GM12872 (cell line): ENCODE data around the gene HOXC10.

Experiments used
- CTCF ChIP-seq: IDR thresholded peaks from 3 replicates; pipeline ENCODE4 v1.5.1; 2011; ENCODE audit warnings: low read depth, mild to moderate bottlenecking, low read length, moderate library complexity; ENCODE audit not compliant: insufficient read depth

HOXC10 gene

GRCh38 chr12:53997204-53998109 is 12.5 kb downstream of the HOXC10 start:
- TF ChIP-seq CTCF = no peak

GRCh38 chr12:53998110-53998899 is 13.4 kb downstream of the HOXC10 start:
- no peak for TF ChIP-seq CTCF

- no peak for TF ChIP-seq CTCF
These were observed 13.9 kb downstream of the HOXC10 start for GRCh38 chr12:53998900-53999236.

- no peak for TF ChIP-seq CTCF
These were observed 14.7 kb downstream of the HOXC10 start for GRCh38 chr12:53999559-54000115.

GRCh38 chr12:54000116-54001114 is 15.5 kb downstream of the HOXC10 start, which contains the start of gene HOXC9:
Gene HOXC9, plus strand, starts transcription at chr12:54000161. Its CDS starts 28 bp downstream, at chr12:54000189.
- TF ChIP-seq CTCF = no peak

- TF ChIP-seq CTCF = no peak
These were observed 16.6 kb downstream of the HOXC10 start for GRCh38 chr12:54001283-54002187.
